GM18517 (cell line): ENCODE results near the gene DIDO1.
"Not testable (repeated sequence)": the region's sequence is repeated elsewhere in the genome, so short reads cannot be mapped to it uniquely, and the experiment has no call there.

Source experiments
- ATAC-seq: cut with Tn5 transposase; IDR thresholded peaks from one replicate; pipeline ENCODE4 v1.9.1; 2021; ENCODE audit warnings: mild to moderate bottlenecking, moderate library complexity; ENCODE audit not compliant: unreplicated experiment

Gene DIDO1

GRCh38 chr20:62933966-62934365 lies 7.7 kb upstream of the DIDO1 start:
- ATAC-seq, result no peak

GRCh38 chr20:62931464-62931863 lies 5.2 kb upstream of the DIDO1 start:
- no peak for ATAC-seq

GRCh38 chr20:62929051-62929538 lies 2.8 kb upstream of the DIDO1 start:
- no peak for ATAC-seq

GRCh38 chr20:62928246-62928939 lies 2.1 kb upstream of the DIDO1 start:
- ATAC-seq, result no peak

GRCh38 chr20:62927128-62927705 lies 912 bp upstream of the DIDO1 start:
- no peak for ATAC-seq

- peak; percentile 15 for ATAC-seq
Measured at GRCh38 chr20:62925420-62926228, 681 bp downstream of the DIDO1 start.

GRCh38 chr20:62925076-62925419 lies 1.3 kb downstream of the DIDO1 start:
- ATAC-seq, result no peak

GRCh38 chr20:62924442-62925075 lies 1.7 kb downstream of the DIDO1 start:
- no peak for ATAC-seq

- ATAC-seq, result no peak
Measured at GRCh38 chr20:62923669-62924441, 2.5 kb downstream of the DIDO1 start.

- ATAC-seq, result not testable (repeated sequence)
Measured at GRCh38 chr20:62923059-62923668, 3.1 kb downstream of the DIDO1 start.

GRCh38 chr20:62922451-62922921 lies 3.8 kb downstream of the DIDO1 start:
- no peak for ATAC-seq

- no peak for ATAC-seq
Measured at GRCh38 chr20:62921119-62921687, 5.1 kb downstream of the DIDO1 start.

- ATAC-seq, result no peak
Measured at GRCh38 chr20:62920039-62920645, 6.2 kb downstream of the DIDO1 start.

GRCh38 chr20:62918831-62919230 lies 7.5 kb downstream of the DIDO1 start:
- no peak for ATAC-seq

GRCh38 chr20:62918147-62918546 lies 8.2 kb downstream of the DIDO1 start:
- no peak for ATAC-seq

- ATAC-seq, result no peak
Measured at GRCh38 chr20:62917720-62918119, 8.6 kb downstream of the DIDO1 start.

GRCh38 chr20:62916703-62917476 lies 9.4 kb downstream of the DIDO1 start:
- no peak for ATAC-seq

- no peak for ATAC-seq
Measured at GRCh38 chr20:62914970-62915457, 11.3 kb downstream of the DIDO1 start.
